NCI-H748 (cell line): ENCODE data around the gene DPH5.
"Not testable (repeated sequence)": the region's sequence is repeated elsewhere in the genome, so short reads cannot be mapped to it uniquely, and the experiment has no call there.

ENCODE experiments used
- DNase-seq: peaks from one replicate; lab custom pipeline; 2025; ENCODE audit not compliant: unreplicated experiment; lab: John Stamatoyannopoulos, UW

DPH5 gene

GRCh38 chr1:100946064-100946463 is 79.5 kb downstream of the DPH5 start:
- DNase-seq: not testable (repeated sequence)

GRCh38 chr1:100943533-100943932 is 82.1 kb downstream of the DPH5 start:
- DNase-seq: no peak

DNA sequence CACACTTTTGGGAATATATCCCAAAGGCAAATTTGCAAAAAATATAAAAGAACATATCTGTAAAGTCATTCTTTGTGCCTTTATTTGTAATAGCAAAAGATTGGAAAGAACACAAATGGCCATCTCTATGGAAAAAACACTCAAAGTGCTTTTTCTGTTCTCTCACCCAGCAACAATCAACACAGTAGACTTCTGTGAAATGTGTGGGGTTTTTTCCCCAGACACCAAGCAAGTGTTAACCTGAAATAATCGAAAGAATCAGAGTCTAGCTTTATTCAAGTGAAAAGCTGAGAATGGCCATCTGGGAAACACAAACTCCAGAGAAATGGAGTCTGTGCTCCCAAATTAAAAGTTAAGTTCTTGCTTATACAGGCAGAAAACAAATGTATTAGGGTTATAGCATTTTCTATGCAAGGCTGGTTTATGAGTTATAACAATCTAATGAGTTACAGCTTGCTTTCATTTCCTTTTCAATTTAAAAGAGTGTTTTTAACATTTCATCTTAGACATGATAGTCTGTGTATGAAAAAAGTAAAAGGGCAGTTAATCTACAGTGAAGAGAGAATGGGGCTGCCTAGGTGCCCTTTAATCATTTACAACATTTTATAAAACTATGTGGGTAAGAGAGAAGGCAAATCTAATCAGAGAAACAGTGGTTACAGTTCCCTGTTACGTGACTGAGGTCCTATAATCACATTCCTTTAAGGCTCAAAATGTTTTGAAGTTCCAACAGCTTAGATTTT is 83.1 kb downstream of the DPH5 start:
- DNase-seq: no peak

- no peak for DNase-seq
Observed at GRCh38 chr1:100941580-100942216, 83.9 kb downstream of the DPH5 start.

GRCh38 chr1:100941098-100941527 is 84.5 kb downstream of the DPH5 start:
- DNase-seq: no peak
